B cell (primary cell): Measurements from ENCODE around the gene TRIO. TPM values are rescaled to one million over a fixed set of nuclear protein-coding genes. Genes with fewer than 3 reads are reported as not detected.

ENCODE experiments used
- ATAC-seq: fragments of 200-7000 bp; cut with Tn5 transposase; one replicate; pipeline ENCODE4 v1.10.0; 2021; ENCODE audit warnings: low read depth, mild to moderate bottlenecking, moderate number of reproducible peaks, moderate library complexity
- CTCF ChIA-PET: fragments of 350-600 bp; sonication (Branson Sonifier 250); formaldehyde crosslinking; loops from one replicate; lab custom pipeline; 2021; ENCODE audit warnings: antibody characterized with exemption, inconsistent platforms; lab: Charles Lee
- POLR2A ChIA-PET: fragments of 350-600 bp; sonication (Branson Sonifier 250); formaldehyde crosslinking; loops from one replicate; lab custom pipeline; 2021; ENCODE audit warnings: antibody characterized with exemption; lab: Charles Lee
- DNase-seq: peaks from one replicate; pipeline ENCODE4 v3.0.0; 2013
- H2AFZ ChIP-seq: 2 replicates; pipeline ENCODE4 v1.6.1; 2012; ENCODE audit warnings: mild to moderate bottlenecking, low read depth, low read length; ENCODE audit not compliant: insufficient read depth, poor library complexity, severe bottlenecking
- H3K27ac ChIP-seq, 2 donors: 1 replicate in 1 of 2; 2 replicates in 1 of 2; pipeline ENCODE4 v1.5.1; 2012 to 2013; ENCODE audit warnings: low read length in 2 of 2, mild to moderate bottlenecking in 2 of 2, moderate library complexity in 1 of 2
- H3K27me3 ChIP-seq, 4 experiments: fragments of 200-600 bp in 1 of 4; sonication (generic) in 1 of 4; replicated peaks in 1 of 4; 1 replicate in 2 of 4; 2 replicates in 2 of 4; pipeline versions ENCODE4 v1.6.1 to v1.7.0; 2013 to 2016; ENCODE audit warnings: low read length in 3 of 4, mild to moderate bottlenecking in 2 of 4, mixed read lengths in 1 of 4, moderate library complexity in 1 of 4; ENCODE audit not compliant: insufficient read depth in 4 of 4, control insufficient read depth in 3 of 4; ENCODE audit errors: control extremely low read depth in 1 of 4
- H3K36me3 ChIP-seq, 2 experiments: replicated peaks in 1 of 2; 1 replicate in 1 of 2; 2 replicates in 1 of 2; pipeline versions ENCODE4 v1.6.1 to v1.7.1; 2013; ENCODE audit warnings: low read length in 1 of 2; ENCODE audit not compliant: insufficient read depth in 2 of 2, control insufficient read depth in 1 of 2; ENCODE audit errors: control extremely low read depth in 1 of 2, extremely low read depth in 1 of 2
- H3K4me1 ChIP-seq, 2 donors: fragments of 200-600 bp in 1 of 2; sonication (generic) in 1 of 2; 1 replicate in 1 of 2; 2 replicates in 1 of 2; pipeline versions ENCODE4 v1.5.1 to v1.6.1; 2013 to 2017; ENCODE audit warnings: low read length in 2 of 2; ENCODE audit not compliant: control insufficient read depth in 2 of 2, insufficient read depth in 2 of 2
- H3K4me2 ChIP-seq: replicated peaks from 2 replicates; pipeline ENCODE3; 2012; ENCODE audit warnings: mild to moderate bottlenecking, low read depth, low read length; ENCODE audit not compliant: poor library complexity, severe bottlenecking
- H3K4me3 ChIP-seq, 5 experiments: fragments of 200-600 bp in 1 of 5; sonication (generic) in 1 of 5; 1 replicate in 3 of 5; 2 replicates in 2 of 5; pipeline versions ENCODE4 v1.5.1 to v1.7.0; 2011 to 2016; ENCODE audit warnings: low read length in 4 of 5, mild to moderate bottlenecking in 4 of 5, low read depth in 2 of 5, control low read depth in 1 of 5, moderate library complexity in 1 of 5; ENCODE audit not compliant: insufficient read depth in 1 of 5; ENCODE audit errors: control extremely low read depth in 1 of 5, extremely low read depth in 1 of 5
- H3K79me2 ChIP-seq: fragments of 200-600 bp; sonication (generic); one replicate; pipeline ENCODE4 v1.6.0; 2016; ENCODE audit warnings: low read length; ENCODE audit not compliant: control insufficient read depth, insufficient read depth
- H3K9ac ChIP-seq: fragments of 200-600 bp; sonication (generic); 2 replicates; pipeline ENCODE4 v1.6.1; 2017; ENCODE audit warnings: mild to moderate bottlenecking, low read length, moderate library complexity
- H3K9me3 ChIP-seq, 3 donors: one replicate each; pipeline versions ENCODE4 v1.6.1 to v1.7.1; 2013; ENCODE audit warnings: low read length in 2 of 3; ENCODE audit not compliant: control insufficient read depth in 2 of 3, insufficient read depth in 1 of 3; ENCODE audit errors: control extremely low read depth in 1 of 3
- H4K20me1 ChIP-seq: 2 replicates; pipeline ENCODE4 v1.6.0; 2012; ENCODE audit warnings: mild to moderate bottlenecking, low read length; ENCODE audit not compliant: insufficient read depth, control insufficient read depth, poor library complexity, severe bottlenecking
- H3K27ac Mint-ChIP-seq: one replicate; pipeline ENCODE4 v1.8.0; 2021; ENCODE audit warnings: mixed read lengths
- H3K27me3 Mint-ChIP-seq: one replicate; pipeline ENCODE4 v1.8.0; 2021; ENCODE audit warnings: mixed read lengths
- H3K4me1 Mint-ChIP-seq: one replicate; pipeline ENCODE4 v1.8.0; 2021; ENCODE audit warnings: mixed read lengths
- H3K4me3 Mint-ChIP-seq: one replicate; pipeline ENCODE4 v1.8.0; 2021; ENCODE audit warnings: mixed read lengths
- H3K9me3 Mint-ChIP-seq: one replicate; pipeline ENCODE4 v1.8.0; 2022; ENCODE audit warnings: mixed read lengths; ENCODE audit not compliant: insufficient read depth
- EZH2 ChIP-seq: IDR thresholded peaks from 2 replicates; pipeline ENCODE4 v1.6.1; 2012; ENCODE audit warnings: borderline replicate concordance, low read depth, mild to moderate bottlenecking, moderate library complexity, low read length; ENCODE audit not compliant: insufficient read depth, poor library complexity, severe bottlenecking
- WGBS: methylation state at CpG from one replicate; pipeline ENCODE4 v1.1.5; 2013; ENCODE audit warnings: missing lambda C conversion rate; ENCODE audit not compliant: insufficient coverage; 5-methylcytosine and 5-hydroxymethylcytosine counted together
- intact Hi-C: fragments of 100-400 bp; cut with micrococcal nuclease; formaldehyde crosslinking; loops from one replicate; pipeline ENCODE4 v1.10.0; 2022
- polyA plus RNA-seq: library from polyadenylated mRNA; depleted of rRNA; stranded (reverse); fragments of >200 nt; gene quantifications from 2 replicates; pipeline ENCODE4 v1.2.3, GENCODE V29; 2012
- total RNA-seq, 2 donors: library from RNA; stranded (reverse); fragments of 120-200 nt in 1 of 2; gene quantifications; 1 replicate in 1 of 2; 2 replicates in 1 of 2; pipeline versions ENCODE4 v1.2.3 to v1.2.4, GENCODE V29; 2013 to 2022
- TF ChIP-seq, protein P1 (sequence below): fragments of 200-600 bp; IDR thresholded peaks from one replicate; pipeline ENCODE4 v1.8.0; 2022; ENCODE audit warnings: antibody characterized with exemption, mild to moderate bottlenecking

The TRIO gene
- total and polyA plus RNA-seq, 2 donors (not counting 1 experiment from before 2014, with no cell fraction given): 90.5 to 479 TPM

- TF ChIP-seq, protein P1, sequence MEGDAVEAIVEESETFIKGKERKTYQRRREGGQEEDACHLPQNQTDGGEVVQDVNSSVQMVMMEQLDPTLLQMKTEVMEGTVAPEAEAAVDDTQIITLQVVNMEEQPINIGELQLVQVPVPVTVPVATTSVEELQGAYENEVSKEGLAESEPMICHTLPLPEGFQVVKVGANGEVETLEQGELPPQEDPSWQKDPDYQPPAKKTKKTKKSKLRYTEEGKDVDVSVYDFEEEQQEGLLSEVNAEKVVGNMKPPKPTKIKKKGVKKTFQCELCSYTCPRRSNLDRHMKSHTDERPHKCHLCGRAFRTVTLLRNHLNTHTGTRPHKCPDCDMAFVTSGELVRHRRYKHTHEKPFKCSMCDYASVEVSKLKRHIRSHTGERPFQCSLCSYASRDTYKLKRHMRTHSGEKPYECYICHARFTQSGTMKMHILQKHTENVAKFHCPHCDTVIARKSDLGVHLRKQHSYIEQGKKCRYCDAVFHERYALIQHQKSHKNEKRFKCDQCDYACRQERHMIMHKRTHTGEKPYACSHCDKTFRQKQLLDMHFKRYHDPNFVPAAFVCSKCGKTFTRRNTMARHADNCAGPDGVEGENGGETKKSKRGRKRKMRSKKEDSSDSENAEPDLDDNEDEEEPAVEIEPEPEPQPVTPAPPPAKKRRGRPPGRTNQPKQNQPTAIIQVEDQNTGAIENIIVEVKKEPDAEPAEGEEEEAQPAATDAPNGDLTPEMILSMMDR: no peak
- no peak overlapping the region for H3K4me3 Mint-ChIP-seq
- DNase-seq (no peak), ATAC-seq (no peak)
- peaks cover 0 to 83% of the 10 kb centered on the region in 2 experiments for H3K36me3 ChIP-seq
- ChIA-PET CTCF (no interaction called here), POLR2A (no interaction called here)
- H3K9ac ChIP-seq: no peak overlapping the region
- intact Hi-C loops: no loop called here
- H3K4me2 ChIP-seq: no peak overlapping the region
- WGBS: 88% methylated on average over 4 of the region's 7 CpGs
- no peaks in the 10 kb centered on the region for H3K9me3 Mint-ChIP-seq
- H3K4me3 ChIP-seq: no peak overlapping the region
- H3K79me2 ChIP-seq: no peaks in the 10 kb centered on the region
- no peak overlapping the region for H3K27ac ChIP-seq
- H3K4me1 ChIP-seq: no peaks in the 10 kb centered on the region
- no peaks in the 10 kb centered on the region for H3K4me1 Mint-ChIP-seq
- no peaks in the 10 kb centered on the region for H3K9me3 ChIP-seq
- H3K27me3 ChIP-seq: no peaks in the 10 kb centered on the region
- peaks cover 10% of the 10 kb centered on the region for H4K20me1 ChIP-seq
- no peak overlapping the region for H3K27ac Mint-ChIP-seq
- no peaks in the 10 kb centered on the region for H3K27me3 Mint-ChIP-seq
- no peak overlapping the region for H2AFZ ChIP-seq
These were observed 281.0 kb downstream of the TRIO start for GRCh38 chr5:14424011-14424685.

- Histone ChIP-seq H3K9ac (no peak overlapping the region), H3K27ac (no peak overlapping the region), H2AFZ (no peak overlapping the region), H3K9me3 (no peaks in the 10 kb centered on the region), H3K79me2 (no peaks in the 10 kb centered on the region), H3K4me3 (no peak overlapping the region), H3K4me2 (no peak overlapping the region), H3K36me3 (peaks cover 0 to 69% of the 10 kb centered on the region in 2 experiments), H3K4me1 (no peaks in the 10 kb centered on the region), H4K20me1 (peaks cover 10% of the 10 kb centered on the region), H3K27me3 (no peaks in the 10 kb centered on the region)
- intact Hi-C loops: no loop called here
- no peak for TF ChIP-seq EZH2
- no peaks in the 10 kb centered on the region for H3K27me3 Mint-ChIP-seq
- no peaks in the 10 kb centered on the region for H3K4me1 Mint-ChIP-seq
- H3K4me3 Mint-ChIP-seq: no peak overlapping the region
- H3K27ac Mint-ChIP-seq: no peak overlapping the region
- 100% methylated on average over 2 of the region's 7 CpGs for WGBS
- ChIA-PET POLR2A (no interaction called here), CTCF (interaction anchor here (1.4 kb wide), 1 partner anchor 103 kb away, joined by 3 read pairs; no protein-coding TSS in a partner anchor)
- H3K9me3 Mint-ChIP-seq: no peaks in the 10 kb centered on the region
- DNase-seq (no peak), ATAC-seq (no peak)
These were observed 282.4 kb downstream of the TRIO start for GRCh38 chr5:14425559-14425958.
